HUES6 (cell line): ENCODE measurements around the gene TK1.
"Not testable (repeated sequence)": the region's sequence is repeated elsewhere in the genome, so short reads cannot be mapped to it uniquely, and the experiment has no call there.

Source experiments
- H3K27ac ChIP-seq: 2 replicates; pipeline ENCODE4 v1.7.0; 2013; ENCODE audit warnings: low read depth, mild to moderate bottlenecking, low read length, inconsistent platforms
- H3K27me3 ChIP-seq: 2 replicates; pipeline ENCODE4 v1.6.1; 2013; ENCODE audit warnings: low read length; ENCODE audit not compliant: control insufficient read depth, insufficient read depth
- H3K36me3 ChIP-seq: 2 replicates; pipeline ENCODE4 v1.6.1; 2013; ENCODE audit warnings: low read length; ENCODE audit not compliant: control insufficient read depth, insufficient read depth
- H3K4me1 ChIP-seq: 2 replicates; pipeline ENCODE4 v1.6.1; 2013; ENCODE audit warnings: low read length; ENCODE audit not compliant: control insufficient read depth, insufficient read depth
- H3K4me3 ChIP-seq: 2 replicates; pipeline ENCODE4 v1.5.1; 2013; ENCODE audit warnings: low read depth, low read length
- H3K9ac ChIP-seq: one replicate; pipeline ENCODE4 v1.6.1; 2013; ENCODE audit warnings: mild to moderate bottlenecking, low read length
- H3K9me3 ChIP-seq: 2 replicates; pipeline ENCODE4 v1.6.1; 2013; ENCODE audit warnings: low read depth, low read length; ENCODE audit not compliant: control insufficient read depth, insufficient read depth

Gene TK1

DNA sequence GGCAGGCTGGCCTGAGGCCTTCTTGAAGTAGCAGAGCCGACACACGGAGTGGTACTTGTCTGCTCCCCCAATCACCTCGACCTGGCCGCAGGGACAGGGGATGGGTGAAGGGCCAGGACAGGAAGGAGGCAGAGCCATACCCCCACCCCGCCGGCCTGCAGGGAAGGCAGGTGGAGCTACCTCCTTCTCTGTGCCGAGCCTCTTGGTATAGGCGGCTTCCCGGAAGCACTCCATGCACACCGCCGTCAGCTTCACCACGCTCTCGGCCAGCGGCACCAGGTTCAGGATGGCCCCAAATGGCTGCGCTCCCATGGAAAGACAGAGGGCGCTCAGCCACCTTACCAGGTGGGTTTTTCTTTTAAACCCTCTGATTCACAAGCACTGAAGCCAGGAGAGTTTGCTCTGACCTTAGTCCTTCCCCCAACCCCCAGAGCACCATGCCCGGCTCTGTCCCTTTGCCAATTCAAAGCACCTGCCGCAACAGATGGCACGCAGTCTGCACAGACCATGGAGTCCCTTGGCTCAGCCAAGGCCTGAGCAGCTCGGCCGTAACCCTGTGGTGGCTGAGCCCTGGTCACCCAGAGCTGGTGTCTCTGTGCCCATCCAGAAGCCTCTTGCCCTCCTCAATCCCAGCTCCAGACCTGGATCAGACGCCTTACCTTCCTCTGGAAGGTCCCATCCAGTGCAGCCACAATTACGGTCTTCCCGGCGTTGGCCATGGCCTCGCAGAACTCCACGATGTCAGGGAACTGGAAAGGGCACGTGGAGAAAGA lies 11.8 kb downstream of the TK1 start:
- Histone ChIP-seq H3K4me3 (no peak overlapping the region), H3K4me1 (peaks cover 33% of the 10 kb centered on the region), H3K27me3 (no peaks in the 10 kb centered on the region), H3K9me3 (no peaks in the 10 kb centered on the region), H3K36me3 (peaks cover 66% of the 10 kb centered on the region), H3K27ac (no peak overlapping the region), H3K9ac (no peak overlapping the region)

- no peak overlapping the region for H3K9ac ChIP-seq
- no peak overlapping the region for H3K27ac ChIP-seq
- H3K9me3 ChIP-seq: no peaks in the 10 kb centered on the region
- H3K4me3 ChIP-seq: no peak overlapping the region
- peaks cover 60% of the 10 kb centered on the region for H3K36me3 ChIP-seq
- no peaks in the 10 kb centered on the region for H3K27me3 ChIP-seq
- peaks cover 39% of the 10 kb centered on the region for H3K4me1 ChIP-seq
Observed at GRCh38 chr17:78174346-78174869, 12.4 kb downstream of the TK1 start.

- H3K27ac ChIP-seq: peak overlapping the region; percentile 26; the same call in 1 of the 2 replicates
- no peak overlapping the region for H3K9ac ChIP-seq
- H3K9me3 ChIP-seq: no peaks in the 10 kb centered on the region
- H3K4me1 ChIP-seq: peaks cover 42% of the 10 kb centered on the region
- peaks cover 48% of the 10 kb centered on the region for H3K36me3 ChIP-seq
- no peak overlapping the region for H3K4me3 ChIP-seq
- H3K27me3 ChIP-seq: no peaks in the 10 kb centered on the region
Observed at GRCh38 chr17:78173097-78173715, 13.6 kb downstream of the TK1 start.

DNA sequence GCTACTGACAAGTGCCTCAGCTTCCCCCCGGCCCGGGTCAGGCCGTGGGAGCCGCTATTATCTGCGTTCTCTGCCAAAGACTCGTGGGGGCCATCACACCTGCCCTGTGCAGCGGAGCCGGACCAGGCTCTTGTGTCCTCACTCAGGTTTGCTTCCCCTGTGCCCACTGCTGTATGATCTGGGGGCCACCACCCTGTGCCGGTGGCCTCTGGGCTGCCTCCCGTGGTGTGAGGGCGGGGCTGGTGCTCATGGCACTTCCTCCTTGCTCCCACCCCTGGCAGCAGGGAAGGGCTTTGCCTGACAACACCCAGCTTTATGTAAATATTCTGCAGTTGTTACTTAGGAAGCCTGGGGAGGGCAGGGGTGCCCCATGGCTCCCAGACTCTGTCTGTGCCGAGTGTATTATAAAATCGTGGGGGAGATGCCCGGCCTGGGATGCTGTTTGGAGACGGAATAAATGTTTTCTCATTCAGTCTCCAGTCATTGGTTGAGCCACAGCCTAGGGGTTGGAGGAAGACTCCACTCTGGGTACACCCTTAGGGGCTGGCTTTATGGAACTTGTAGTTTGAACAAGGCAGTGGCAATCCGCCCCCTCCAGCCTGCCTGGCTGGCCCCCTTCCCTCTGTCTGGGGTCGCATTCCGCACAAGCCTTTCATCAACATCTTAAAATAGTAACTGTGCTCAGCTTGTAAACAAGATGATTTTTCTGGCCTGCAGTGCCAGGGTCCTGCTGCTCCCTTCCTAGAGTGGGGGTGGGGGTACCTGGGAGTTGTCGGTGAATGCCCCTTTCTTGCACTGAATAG lies 14.4 kb downstream of the TK1 start:
- Histone ChIP-seq H3K9ac (no peak overlapping the region), H3K36me3 (peaks cover 46% of the 10 kb centered on the region), H3K27me3 (no peaks in the 10 kb centered on the region), H3K4me3 (no peak overlapping the region), H3K4me1 (peaks cover 42% of the 10 kb centered on the region), H3K9me3 (no peaks in the 10 kb centered on the region), H3K27ac (peak overlapping the region; percentile 26; the same call in 1 of the 2 replicates)

GRCh38 chr17:78171591-78172248 lies 15.1 kb downstream of the TK1 start:
- peaks cover 46% of the 10 kb centered on the region for H3K36me3 ChIP-seq
- H3K4me1 ChIP-seq: peaks cover 42% of the 10 kb centered on the region
- H3K9me3 ChIP-seq, H3K9ac ChIP-seq, H3K27me3 ChIP-seq, H3K27ac ChIP-seq, H3K4me3 ChIP-seq: not testable (repeated sequence)

DNA sequence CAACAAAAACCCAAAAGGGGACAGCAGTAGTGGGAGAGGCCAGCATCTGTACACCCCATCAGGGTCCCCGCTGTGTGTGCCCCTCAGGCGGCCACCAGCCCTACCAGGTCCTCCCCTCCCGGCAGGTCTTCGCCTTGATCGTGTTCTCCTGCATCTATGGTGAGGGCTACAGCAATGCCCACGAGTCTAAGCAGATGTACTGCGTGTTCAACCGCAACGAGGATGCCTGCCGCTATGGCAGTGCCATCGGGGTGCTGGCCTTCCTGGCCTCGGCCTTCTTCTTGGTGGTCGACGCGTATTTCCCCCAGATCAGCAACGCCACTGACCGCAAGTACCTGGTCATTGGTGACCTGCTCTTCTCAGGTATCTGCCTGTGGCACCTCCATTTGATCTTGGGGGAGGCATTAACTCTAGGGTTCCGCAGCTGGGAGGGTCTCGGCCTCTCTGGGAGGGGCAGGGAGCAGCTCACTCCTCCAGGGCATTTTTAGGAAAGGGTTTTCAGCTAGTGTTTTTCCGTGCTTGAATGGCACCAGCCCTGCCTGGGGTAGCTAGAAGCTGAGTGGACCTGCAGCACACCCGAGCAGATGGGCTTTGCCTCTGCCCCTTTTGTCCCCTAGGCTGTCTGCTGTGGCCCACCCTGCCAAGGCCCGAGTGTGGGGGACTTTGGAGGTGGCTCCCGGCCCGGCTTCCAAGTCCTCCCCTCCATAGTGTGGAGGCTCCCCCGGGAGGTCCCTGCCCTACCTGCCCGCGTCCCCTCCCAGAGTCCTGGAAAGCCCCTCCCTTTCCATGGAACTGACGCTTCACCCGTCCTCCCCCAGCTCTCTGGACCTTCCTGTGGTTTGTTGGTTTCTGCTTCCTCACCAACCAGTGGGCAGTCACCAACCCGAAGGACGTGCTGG lies 15.9 kb downstream of the TK1 start:
- H3K27me3 ChIP-seq: no peaks in the 10 kb centered on the region
- H3K9me3 ChIP-seq: no peaks in the 10 kb centered on the region
- H3K4me3 ChIP-seq: no peak overlapping the region
- peaks cover 41% of the 10 kb centered on the region for H3K36me3 ChIP-seq
- H3K4me1 ChIP-seq: peaks cover 39% of the 10 kb centered on the region
- H3K9ac ChIP-seq: no peak overlapping the region
- H3K27ac ChIP-seq: no peak overlapping the region

- Histone ChIP-seq H3K4me1 (peaks cover 35% of the 10 kb centered on the region), H3K36me3 (peaks cover 23% of the 10 kb centered on the region), H3K4me3 (peak overlapping the region; percentile 78), H3K9me3 (no peaks in the 10 kb centered on the region), H3K27me3 (no peaks in the 10 kb centered on the region), H3K27ac (no peak overlapping the region), H3K9ac (peak overlapping the region; percentile 54)
Observed at GRCh38 chr17:78168903-78169793, 17.7 kb downstream of the TK1 start.

DNA sequence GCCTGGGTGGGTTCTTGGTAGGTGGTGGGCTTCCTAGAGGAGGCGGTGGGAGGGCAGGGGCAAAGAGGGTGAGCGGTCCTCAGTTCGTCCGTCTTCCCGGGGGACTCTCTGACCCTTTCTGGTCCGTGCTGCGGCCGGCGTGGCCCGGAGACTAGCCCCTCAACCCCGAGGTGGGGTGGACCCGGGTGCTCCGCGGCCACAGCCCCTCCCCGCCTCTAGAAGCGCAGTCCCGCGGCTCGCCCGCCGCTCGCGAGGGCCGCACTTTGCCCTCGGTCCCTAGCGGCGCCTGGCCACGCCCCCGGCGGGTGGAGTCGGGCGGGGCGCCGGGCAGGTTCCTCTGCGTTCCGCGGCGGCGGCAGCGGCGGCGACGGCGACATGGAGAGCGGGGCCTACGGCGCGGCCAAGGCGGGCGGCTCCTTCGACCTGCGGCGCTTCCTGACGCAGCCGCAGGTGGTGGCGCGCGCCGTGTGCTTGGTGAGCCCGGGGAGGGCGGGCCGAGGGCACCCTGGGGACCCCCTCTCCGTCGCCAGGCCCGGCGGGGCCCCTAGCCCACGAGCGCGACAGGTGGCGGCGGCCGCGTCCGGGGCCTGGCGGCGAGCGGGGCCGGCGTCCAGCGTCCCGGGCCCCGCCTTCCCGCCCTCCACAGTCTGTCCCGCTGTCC lies 18.5 kb downstream of the TK1 start, which contains the start of gene SYNGR2:
SYNGR2 (plus strand) TSS at position 340 of the 661 bp plus-strand sequence; CDS start at position 376, 36 bp downstream.
- H3K4me1 ChIP-seq: peaks cover 34% of the 10 kb centered on the region
- no peaks in the 10 kb centered on the region for H3K27me3 ChIP-seq
- peak within 1 kb of the TSS; percentile 78 for H3K4me3 ChIP-seq
- peak within 1 kb of the TSS; percentile 71 for H3K9ac ChIP-seq
- H3K9me3 ChIP-seq: no peaks in the 10 kb centered on the region
- no peak within 1 kb of the TSS for H3K27ac ChIP-seq
- H3K36me3 ChIP-seq: peaks cover 15% of the 10 kb centered on the region

- Histone ChIP-seq H3K9ac (no peak overlapping the region), H3K36me3 (peaks cover 4% of the 10 kb centered on the region; the same call in 1 of the 2 replicates), H3K9me3 (no peaks in the 10 kb centered on the region), H3K27ac (no peak overlapping the region), H3K4me1 (peaks cover 15% of the 10 kb centered on the region), H3K27me3 (no peaks in the 10 kb centered on the region), H3K4me3 (no peak overlapping the region)
Observed at GRCh38 chr17:78166416-78166815, 20.4 kb downstream of the TK1 start.
